SK-N-SH treated with all-trans-retinoic acid at 6 μM for 48 hours (cell line): ENCODE results near the gene GALNT6.

Experiments
- ARNTL ChIP-seq: fragments of 450-650 bp; formaldehyde crosslinking; IDR thresholded peaks from 2 replicates; pipeline ENCODE4 v1.5.0; 2020; ENCODE audit warnings: low read depth, mild to moderate bottlenecking, moderate library complexity, borderline replicate concordance
- ISL1 ChIP-seq: fragments of 250-450 bp; sonication (Bioruptor Pico); IDR thresholded peaks from 2 replicates; pipeline ENCODE4 v2.1.2; 2022; ENCODE audit warnings: mild to moderate bottlenecking, moderate library complexity
- PPARA ChIP-seq: fragments of 250-450 bp; sonication (Bioruptor Pico); IDR thresholded peaks from 2 replicates; pipeline ENCODE4 v1.5.0; 2020; ENCODE audit warnings: mild to moderate bottlenecking, borderline replicate concordance
- SNAI2 ChIP-seq: fragments of 250-450 bp; sonication (Bioruptor Pico); IDR thresholded peaks from 2 replicates; pipeline ENCODE4 v1.5.0; 2020; ENCODE audit warnings: mild to moderate bottlenecking, moderate library complexity
- ZC3H10 ChIP-seq: fragments of 250-450 bp; sonication (Bioruptor Pico); IDR thresholded peaks from 2 replicates; pipeline ENCODE4 v1.5.1; 2021; ENCODE audit warnings: mild to moderate bottlenecking, moderate library complexity
- ZFP3 ChIP-seq: fragments of 250-450 bp; sonication (Bioruptor Pico); IDR thresholded peaks from 2 replicates; pipeline ENCODE4 v1.5.0; 2020; ENCODE audit warnings: mild to moderate bottlenecking, moderate library complexity
- ZNF70 ChIP-seq: fragments of 450-650 bp; formaldehyde crosslinking; IDR thresholded peaks from 2 replicates; pipeline ENCODE4 v1.5.0; 2020; ENCODE audit warnings: mild to moderate bottlenecking, moderate library complexity
- TF ChIP-seq, protein P1 (sequence below): fragments of 250-450 bp; sonication (Bioruptor Pico); IDR thresholded peaks from 2 replicates; pipeline ENCODE4 v1.8.0; 2020; ENCODE audit warnings: mild to moderate bottlenecking, moderate library complexity, borderline replicate concordance
- TF ChIP-seq, protein P2 (sequence below): fragments of 250-450 bp; sonication (Bioruptor Pico); IDR thresholded peaks from 2 replicates; pipeline ENCODE4 v1.5.1; 2021; ENCODE audit warnings: mild to moderate bottlenecking, moderate library complexity
- TF ChIP-seq, protein P3 (sequence below): fragments of 250-450 bp; sonication (Bioruptor Pico); IDR thresholded peaks from 2 replicates; pipeline ENCODE4 v1.8.0; 2021; ENCODE audit warnings: low read depth, mild to moderate bottlenecking, moderate library complexity, borderline replicate concordance
- TF ChIP-seq, protein P4 (sequence below): fragments of 250-450 bp; sonication (Bioruptor Pico); IDR thresholded peaks from 2 replicates; pipeline ENCODE4 v1.5.1; 2020; ENCODE audit warnings: low read depth, mild to moderate bottlenecking, moderate library complexity

DNA sequence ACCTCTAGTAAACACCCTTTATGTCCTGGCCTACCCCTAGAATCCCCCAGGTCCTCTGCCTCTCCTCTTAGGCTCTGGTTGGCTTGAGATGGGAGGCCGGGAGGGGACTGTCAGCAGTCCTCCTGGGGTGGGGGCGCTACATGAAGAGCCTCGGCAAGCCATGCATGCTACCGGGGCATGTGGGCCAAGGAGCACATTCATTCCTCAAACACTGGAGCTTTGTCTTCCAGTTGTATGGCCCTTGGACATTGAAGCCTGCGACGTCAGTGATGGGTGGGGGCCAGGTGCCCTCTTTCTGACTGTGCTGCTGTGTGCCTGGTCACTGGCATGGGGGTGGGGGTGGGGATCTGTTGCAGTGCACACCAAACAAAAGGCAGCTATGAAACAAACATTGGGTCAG, 28.9 kb downstream of the GALNT6 start:
- no peak for TF ChIP-seq ZC3H10 (CRISPR knock-in tag)
- TF ChIP-seq, protein P1, sequence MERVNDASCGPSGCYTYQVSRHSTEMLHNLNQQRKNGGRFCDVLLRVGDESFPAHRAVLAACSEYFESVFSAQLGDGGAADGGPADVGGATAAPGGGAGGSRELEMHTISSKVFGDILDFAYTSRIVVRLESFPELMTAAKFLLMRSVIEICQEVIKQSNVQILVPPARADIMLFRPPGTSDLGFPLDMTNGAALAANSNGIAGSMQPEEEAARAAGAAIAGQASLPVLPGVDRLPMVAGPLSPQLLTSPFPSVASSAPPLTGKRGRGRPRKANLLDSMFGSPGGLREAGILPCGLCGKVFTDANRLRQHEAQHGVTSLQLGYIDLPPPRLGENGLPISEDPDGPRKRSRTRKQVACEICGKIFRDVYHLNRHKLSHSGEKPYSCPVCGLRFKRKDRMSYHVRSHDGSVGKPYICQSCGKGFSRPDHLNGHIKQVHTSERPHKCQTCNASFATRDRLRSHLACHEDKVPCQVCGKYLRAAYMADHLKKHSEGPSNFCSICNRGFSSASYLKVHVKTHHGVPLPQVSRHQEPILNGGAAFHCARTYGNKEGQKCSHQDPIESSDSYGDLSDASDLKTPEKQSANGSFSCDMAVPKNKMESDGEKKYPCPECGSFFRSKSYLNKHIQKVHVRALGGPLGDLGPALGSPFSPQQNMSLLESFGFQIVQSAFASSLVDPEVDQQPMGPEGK (CRISPR knock-in tag), result no peak
- TF ChIP-seq, protein P2, sequence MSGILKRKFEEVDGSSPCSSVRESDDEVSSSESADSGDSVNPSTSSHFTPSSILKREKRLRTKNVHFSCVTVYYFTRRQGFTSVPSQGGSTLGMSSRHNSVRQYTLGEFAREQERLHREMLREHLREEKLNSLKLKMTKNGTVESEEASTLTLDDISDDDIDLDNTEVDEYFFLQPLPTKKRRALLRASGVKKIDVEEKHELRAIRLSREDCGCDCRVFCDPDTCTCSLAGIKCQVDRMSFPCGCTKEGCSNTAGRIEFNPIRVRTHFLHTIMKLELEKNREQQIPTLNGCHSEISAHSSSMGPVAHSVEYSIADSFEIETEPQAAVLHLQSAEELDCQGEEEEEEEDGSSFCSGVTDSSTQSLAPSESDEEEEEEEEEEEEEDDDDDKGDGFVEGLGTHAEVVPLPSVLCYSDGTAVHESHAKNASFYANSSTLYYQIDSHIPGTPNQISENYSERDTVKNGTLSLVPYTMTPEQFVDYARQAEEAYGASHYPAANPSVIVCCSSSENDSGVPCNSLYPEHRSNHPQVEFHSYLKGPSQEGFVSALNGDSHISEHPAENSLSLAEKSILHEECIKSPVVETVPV (CRISPR knock-in tag), result no peak
- TF ChIP-seq, protein P3, sequence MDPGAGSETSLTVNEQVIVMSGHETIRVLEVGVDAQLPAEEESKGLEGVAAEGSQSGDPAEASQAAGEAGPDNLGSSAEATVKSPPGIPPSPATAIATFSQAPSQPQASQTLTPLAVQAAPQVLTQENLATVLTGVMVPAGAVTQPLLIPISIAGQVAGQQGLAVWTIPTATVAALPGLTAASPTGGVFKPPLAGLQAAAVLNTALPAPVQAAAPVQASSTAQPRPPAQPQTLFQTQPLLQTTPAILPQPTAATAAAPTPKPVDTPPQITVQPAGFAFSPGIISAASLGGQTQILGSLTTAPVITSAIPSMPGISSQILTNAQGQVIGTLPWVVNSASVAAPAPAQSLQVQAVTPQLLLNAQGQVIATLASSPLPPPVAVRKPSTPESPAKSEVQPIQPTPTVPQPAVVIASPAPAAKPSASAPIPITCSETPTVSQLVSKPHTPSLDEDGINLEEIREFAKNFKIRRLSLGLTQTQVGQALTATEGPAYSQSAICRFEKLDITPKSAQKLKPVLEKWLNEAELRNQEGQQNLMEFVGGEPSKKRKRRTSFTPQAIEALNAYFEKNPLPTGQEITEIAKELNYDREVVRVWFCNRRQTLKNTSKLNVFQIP (CRISPR knock-in tag), result no peak
- TF ChIP-seq ZFP3 (CRISPR knock-in tag), result no peak
- no peak for TF ChIP-seq ARNTL (CRISPR knock-in tag)
- TF ChIP-seq ISL1 (CRISPR knock-in tag), result no peak
- TF ChIP-seq ZNF70, result no peak
- TF ChIP-seq PPARA (CRISPR knock-in tag), result no peak
- TF ChIP-seq SNAI2 (CRISPR knock-in tag), result no peak
- TF ChIP-seq, protein P4, sequence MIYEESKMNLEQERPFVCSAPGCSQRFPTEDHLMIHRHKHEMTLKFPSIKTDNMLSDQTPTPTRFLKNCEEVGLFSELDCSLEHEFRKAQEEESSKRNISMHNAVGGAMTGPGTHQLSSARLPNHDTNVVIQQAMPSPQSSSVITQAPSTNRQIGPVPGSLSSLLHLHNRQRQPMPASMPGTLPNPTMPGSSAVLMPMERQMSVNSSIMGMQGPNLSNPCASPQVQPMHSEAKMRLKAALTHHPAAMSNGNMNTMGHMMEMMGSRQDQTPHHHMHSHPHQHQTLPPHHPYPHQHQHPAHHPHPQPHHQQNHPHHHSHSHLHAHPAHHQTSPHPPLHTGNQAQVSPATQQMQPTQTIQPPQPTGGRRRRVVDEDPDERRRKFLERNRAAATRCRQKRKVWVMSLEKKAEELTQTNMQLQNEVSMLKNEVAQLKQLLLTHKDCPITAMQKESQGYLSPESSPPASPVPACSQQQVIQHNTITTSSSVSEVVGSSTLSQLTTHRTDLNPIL (CRISPR knock-in tag), result no peak
